K562 (cell line): ENCODE data around the gene SLC26A6. TPM values are rescaled to one million over a fixed set of nuclear protein-coding genes. Genes with fewer than 3 reads are reported as not detected.

ENCODE experiments used
- ATAC-seq: fragments of 200-7000 bp; cut with Tn5 transposase; 3 replicates; pipeline ENCODE4 v1.9.1; 2020; ENCODE audit warnings: moderate library complexity
- BruUV-seq: library from RNA; stranded (reverse); fragments of 400-500 nt; replicated peaks from 2 replicates; lab custom pipeline; 2021; lab: Mats Ljungman, UMichigan
- CTCF ChIA-PET: fragments of 300-600 bp; formaldehyde crosslinking; extraction: SDS; loops from one replicate; lab custom pipeline; 2021; ENCODE audit warnings: low intra/inter-chr PET ratio; lab: Yijun Ruan, JAX
- POLR2A ChIA-PET: fragments of 300-600, 350-650 bp; sonication (Branson Sonifier 250); formaldehyde crosslinking; extraction: SDS; loops from one replicate; lab custom pipeline; 2021; ENCODE audit warnings: antibody characterized with exemption, inconsistent platforms; lab: Yijun Ruan, JAX
- DNase-seq, 4 experiments: peaks; one replicate each; pipeline versions ENCODE4 v3.0.0 to v3.0.0-alpha.2; 2011 to 2018; ENCODE audit warnings: low spot score in 3 of 4, mixed read lengths in 3 of 4; ENCODE audit errors: extremely low read depth in 1 of 4
- FAIRE-seq: peaks from 2 replicates; lab custom pipeline; 2011; peaks lifted over from hg19 to GRCh38; lab: Jason Lieb, UNC
- H2AFZ ChIP-seq: 2 replicates; pipeline ENCODE4 v1.6.0; 2011; ENCODE audit warnings: low read depth, low read length, control low read depth, inconsistent platforms
- H3K27ac ChIP-seq: fragments of 200-600 bp; 3 replicates; pipeline ENCODE4 v1.8.0; 2011; ENCODE audit warnings: low read depth, mild to moderate bottlenecking, control low read depth, inconsistent platforms, low read length, moderate library complexity, mixed read lengths; ENCODE audit errors: extremely low read depth
- H3K27me3 ChIP-seq, 2 experiments: fragments of 300-600 bp in 1 of 2; 2 replicates in 1 of 2; 3 replicates in 1 of 2; pipeline versions ENCODE4 v1.6.0 to v1.8.0; 2011; ENCODE audit warnings: inconsistent platforms in 2 of 2, low read length in 2 of 2, mild to moderate bottlenecking in 1 of 2, mixed read lengths in 1 of 2, moderate library complexity in 1 of 2; ENCODE audit not compliant: control insufficient read depth in 2 of 2, insufficient read depth in 2 of 2
- H3K36me3 ChIP-seq: fragments of 300-600 bp; 3 replicates; pipeline ENCODE4 v1.8.0; 2011; ENCODE audit warnings: mild to moderate bottlenecking, low read length, inconsistent platforms; ENCODE audit not compliant: control insufficient read depth, insufficient read depth
- H3K4me1 ChIP-seq, 2 experiments: fragments of 200-600 bp in 1 of 2; replicated peaks in 1 of 2; 2 replicates in 1 of 2; 3 replicates in 1 of 2; pipeline versions ENCODE4 v1.5.1 to v1.8.0; 2011; ENCODE audit warnings: inconsistent platforms in 2 of 2, low read length in 2 of 2, mild to moderate bottlenecking in 1 of 2, mixed read lengths in 1 of 2, moderate library complexity in 1 of 2; ENCODE audit not compliant: control insufficient read depth in 2 of 2, insufficient read depth in 2 of 2
- H3K4me2 ChIP-seq: 2 replicates; pipeline ENCODE4 v1.6.1; 2011; ENCODE audit warnings: low read length, control low read depth, inconsistent platforms, mixed read lengths; ENCODE audit not compliant: insufficient read depth
- H3K4me3 ChIP-seq: fragments of 200-600 bp; sonication (generic), shearing (Covaris generic); 2 replicates; pipeline ENCODE4 v1.5.1; 2016; ENCODE audit warnings: control low read depth, inconsistent platforms
- H3K79me2 ChIP-seq: fragments of 200-600 bp; 3 replicates; pipeline ENCODE4 v1.8.0; 2011; ENCODE audit warnings: low read length, inconsistent platforms; ENCODE audit not compliant: control insufficient read depth, insufficient read depth
- H3K9ac ChIP-seq, 2 experiments: 2 replicates each; pipeline versions ENCODE4 v1.6.0 to v1.6.1; 2011; ENCODE audit warnings: low read depth in 2 of 2, low read length in 2 of 2, control low read depth in 1 of 2, inconsistent platforms in 1 of 2, mild to moderate bottlenecking in 1 of 2, mixed read lengths in 1 of 2; ENCODE audit not compliant: insufficient read depth in 1 of 2
- H3K9me1 ChIP-seq: one replicate; pipeline ENCODE4 v1.6.0; 2011; ENCODE audit warnings: inconsistent platforms, mild to moderate bottlenecking, low read length, moderate library complexity; ENCODE audit not compliant: control insufficient read depth, insufficient read depth
- H3K9me3 ChIP-seq: replicated peaks from 2 replicates; pipeline ENCODE4 v1.5.1; 2011; ENCODE audit warnings: low read depth, low read length, inconsistent platforms; ENCODE audit not compliant: control insufficient read depth, insufficient read depth
- H4K20me1 ChIP-seq: replicated peaks from 2 replicates; pipeline ENCODE4 v1.6.1; 2011; ENCODE audit warnings: low read length, inconsistent platforms, mixed read lengths; ENCODE audit not compliant: control insufficient read depth, insufficient read depth
- BCOR ChIP-seq: fragments of 450-650 bp; IDR thresholded peaks from 2 replicates; pipeline ENCODE4 v1.6.1; 2016
- CREBBP ChIP-seq: IDR thresholded peaks from one replicate; pipeline ENCODE4 v1.6.1; 2012; ENCODE audit warnings: low read depth, mild to moderate bottlenecking, control low read depth, inconsistent platforms, low read length
- HNRNPUL1 ChIP-seq: fragments of 200-400 bp; formaldehyde crosslinking; IDR thresholded peaks from 2 replicates; pipeline ENCODE4 v1.6.1; 2017; ENCODE audit warnings: low read length
- NFATC3 ChIP-seq: fragments of 450-650 bp; IDR thresholded peaks from 2 replicates; pipeline ENCODE4 v1.6.1; 2017; ENCODE audit warnings: mild to moderate bottlenecking
- SAFB2 ChIP-seq: fragments of 200-400 bp; formaldehyde crosslinking; IDR thresholded peaks from 2 replicates; pipeline ENCODE4 v1.6.1; 2018; ENCODE audit warnings: borderline replicate concordance, low read length, low read depth, moderate library complexity; ENCODE audit not compliant: severe bottlenecking
- STAT5A ChIP-seq: IDR thresholded peaks from 2 replicates; pipeline ENCODE4 v1.6.1; 2012; ENCODE audit warnings: low read length, inconsistent platforms, borderline replicate concordance
- TSHZ1 ChIP-seq: fragments of 250-450 bp; sonication (Bioruptor Pico); IDR thresholded peaks from 2 replicates; pipeline ENCODE4 v1.4.0; 2020; ENCODE audit warnings: mild to moderate bottlenecking, moderate library complexity
- UBTF ChIP-seq, 2 experiments: IDR thresholded peaks; 2 replicates each; pipeline ENCODE4 v1.6.1; 2012; ENCODE audit warnings: improper control_type of control experiment in 2 of 2, low read depth in 2 of 2, low read length in 2 of 2, borderline replicate concordance in 1 of 2
- ZNF655 ChIP-seq: fragments of 250-450 bp; sonication (Bioruptor Pico); IDR thresholded peaks from 2 replicates; pipeline ENCODE4 v1.5.0; 2021
- ZNF717 ChIP-seq: fragments of 250-450 bp; sonication (Bioruptor Pico); IDR thresholded peaks from 2 replicates; pipeline ENCODE4 v1.5.0; 2021
- WGBS: fragments of 100-300 bp; shearing (Covaris generic); methylation state at CpG from one replicate; pipeline ENCODE4 v1.1.6; 2016; ENCODE audit warnings: low coverage, mixed read lengths; ENCODE audit not compliant: insufficient coverage; ENCODE audit errors: missing lambda C conversion rate; 5-methylcytosine and 5-hydroxymethylcytosine counted together
- in situ Hi-C: fragments of 300-500 bp; cut with MboI; formaldehyde crosslinking; loops from 4 replicates; pipeline ENCODE4 v1.15.0; 2018; ENCODE audit warnings: inconsistent platforms, mixed read lengths
- intact Hi-C: fragments of 100-400 bp; cut with micrococcal nuclease; formaldehyde crosslinking; loops from 2 replicates; pipeline ENCODE4 v1.14.2; 2022
- polyA plus RNA-seq, 8 experiments: library from polyadenylated mRNA; depleted of rRNA in 4 of 8; stranded (reverse) in 5 of 8; unstranded in 3 of 8; fragments of >200 nt; fragmentation: Nextera tagmentation in 2 of 8; fragmentation: Illumina TruSeq in 1 of 8; extraction: Ambion mirVana in 2 of 8; extraction: Trizol in 1 of 8; gene quantifications; 2 replicates each; pipeline versions ENCODE4 v1.2.1 to v1.2.3, GENCODE V29; 2011 to 2014; ENCODE audit warnings: inconsistent platforms in 1 of 8, missing spikeins in 1 of 8
- total RNA-seq, 7 experiments: library from RNA; depleted of rRNA in 6 of 7; stranded (reverse); fragments of >200 nt in 6 of 7; fragmentation: Illumina TruSeq in 2 of 7; extraction: Trizol in 2 of 7; gene quantifications; 2 replicates each; pipeline versions ENCODE4 v1.2.1 to v1.2.3, GENCODE V29; 2011 to 2021; ENCODE audit warnings: low replicate concordance in 1 of 7

SLC26A6 gene
- total and polyA plus RNA-seq, 9 of the 15 experiments (the other 6 are each of a cell fraction or from before 2014, with no cell fraction given) = 2.1 to 27.2 (median 14.8) TPM

GRCh38 chr3:48647714-48648113 lies 12.5 kb upstream of the SLC26A6 start (continued):
- no peak for TF ChIP-seq TSHZ1 (CRISPR knock-in tag)
- no peak for TF ChIP-seq SAFB2

- TF ChIP-seq UBTF (IDR thresholded peaks at IDR 0.05; ENCODE audit: borderline replicate concordance in 1 of 2, low read depth in 2 of 2, low read length in 2 of 2) (no peak), HNRNPUL1 (no peak), ZNF717 (no peak), BCOR (no peak), STAT5A (no peak), ZNF655 (CRISPR knock-in tag) (no peak), NFATC3 (no peak), CREBBP (no peak)
- Histone ChIP-seq H3K27ac (no peak overlapping the region), H3K4me1 (peaks cover 0 to 20% of the 10 kb centered on the region in 2 experiments; a peak in 2 of 5 replicates), H3K36me3 (no peaks in the 10 kb centered on the region), H2AFZ (no peak overlapping the region), H3K9me1 (no peaks in the 10 kb centered on the region), H3K4me3 (no peak overlapping the region), H4K20me1 (no peaks in the 10 kb centered on the region), H3K27me3 (no peaks in the 10 kb centered on the region), H3K79me2 (no peaks in the 10 kb centered on the region), H3K9ac (no peak overlapping the region; a peak in 1 of 4 replicates), H3K4me2 (no peak overlapping the region), H3K9me3 (no peaks in the 10 kb centered on the region)
- POLR2A ChIA-PET = interaction anchor here (0.6 to 1.6 kb wide), 2 partner anchors 18 to 362 kb away, joined by 3 to 7 read pairs; partner anchors contain the start of genes CELSR3 and WDR6
- FAIRE-seq = no peak
- no TSS peak for BruUV-seq
- in situ Hi-C loops = no loop called here
- CTCF ChIA-PET = no interaction called here
- intact Hi-C loops = no loop called here
- 60% methylated on average over 8 of the region's 22 CpGs for WGBS
- no peak for DNase-seq
- ATAC-seq = no peak
Observed at GRCh38 chr3:48644898-48645760, 9.9 kb upstream of the SLC26A6 start.
